ENCODE measurements around the gene RGS1. TPM values are rescaled to one million over a fixed set of nuclear protein-coding genes. Genes with fewer than 3 reads are reported as not detected.

RGS1 gene
- total RNA-seq, 2 donors from 2014 or later, result 43.0 to 57.3 TPM

- no peaks in the 10 kb centered on the region for H3K27me3 ChIP-seq (replicated peaks; ENCODE audit: insufficient read depth)
- intact Hi-C loops (cut with DNase I), result no loop called here
- TF ChIP-seq CTCF (IDR thresholded peaks at IDR 0.05) (no peak), POLR2A (IDR thresholded peaks at IDR 0.05) (no peak), POLR2AphosphoS5 (IDR thresholded peaks at IDR 0.05) (no peak)
These were observed 21.8 kb upstream of the RGS1 start for GRCh38 chr1:192553741-192554140.

GRCh38 chr1:192554904-192555303 lies 20.7 kb upstream of the RGS1 start:
- no peak for DNase-seq (ENCODE audit: low spot score)
- no peak for TF ChIP-seq POLR2AphosphoS5 (IDR thresholded peaks at IDR 0.05)
- TF ChIP-seq CTCF (IDR thresholded peaks at IDR 0.05), result no peak
- TF ChIP-seq POLR2A (IDR thresholded peaks at IDR 0.05), result no peak
- Histone ChIP-seq H3K4me3 (no peak overlapping the region), H3K27me3 (replicated peaks; ENCODE audit: insufficient read depth) (no peaks in the 10 kb centered on the region), H3K4me1 (replicated peaks) (no peaks in the 10 kb centered on the region), H3K27ac (no peak overlapping the region), H3K36me3 (no peaks in the 10 kb centered on the region), H3K9me3 (no peaks in the 10 kb centered on the region)
- 95% methylated on average over 4 of the region's 4 CpGs for whole genome bisulfite sequencing
- intact Hi-C loops (cut with DNase I), result no loop called here

More at GRCh38 chr1:192553741-192554140, 21.8 kb upstream of the RGS1 start:
- no peak overlapping the region for H3K27ac ChIP-seq
- no peaks in the 10 kb centered on the region for H3K4me1 ChIP-seq (replicated peaks)
- H3K36me3 ChIP-seq, result no peaks in the 10 kb centered on the region
- H3K9me3 ChIP-seq, result no peaks in the 10 kb centered on the region
- no peak overlapping the region for H3K4me3 ChIP-seq
- DNase-seq (ENCODE audit: low spot score), result no peak
- WGBS, result 91% methylated on average over 3 of the region's 3 CpGs

DNA sequence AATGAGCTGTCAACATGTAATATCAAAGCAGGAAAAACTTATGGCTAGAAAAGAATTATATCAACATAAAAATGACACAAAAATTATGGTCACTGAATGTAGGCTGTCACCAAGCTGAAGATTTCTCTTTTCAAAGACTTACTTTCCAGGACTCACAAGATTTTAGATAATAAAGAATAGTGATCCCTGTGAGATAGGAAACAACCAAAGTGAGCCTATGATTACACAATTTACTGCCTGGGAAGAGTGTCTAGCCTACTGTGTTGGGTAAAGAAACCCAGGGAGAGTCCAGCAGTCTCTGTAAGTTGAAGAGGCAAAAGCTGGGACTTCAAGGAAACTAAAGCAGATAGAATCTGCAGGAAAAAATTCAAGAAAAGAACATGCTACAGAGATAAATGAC lies 20.2 kb upstream of the RGS1 start:
- DNase-seq (ENCODE audit: low spot score), result no peak
- no peaks in the 10 kb centered on the region for H3K36me3 ChIP-seq
- no peak overlapping the region for H3K27ac ChIP-seq
- H3K4me3 ChIP-seq, result no peak overlapping the region
- no peaks in the 10 kb centered on the region for H3K4me1 ChIP-seq (replicated peaks)
- H3K27me3 ChIP-seq (replicated peaks; ENCODE audit: insufficient read depth), result no peaks in the 10 kb centered on the region
- no peak for TF ChIP-seq POLR2A (IDR thresholded peaks at IDR 0.05)
- no peak for TF ChIP-seq CTCF (IDR thresholded peaks at IDR 0.05)
- TF ChIP-seq POLR2AphosphoS5 (IDR thresholded peaks at IDR 0.05), result no peak
- intact Hi-C loops (cut with DNase I), result no loop called here
- H3K9me3 ChIP-seq, result no peaks in the 10 kb centered on the region

- no peak overlapping the region for H3K27ac ChIP-seq
These were observed 17.6 kb upstream of the RGS1 start for GRCh38 chr1:192557841-192558595.

More at GRCh38 chr1:192557841-192558595, 17.6 kb upstream of the RGS1 start:
- DNase-seq (ENCODE audit: low spot score), result no peak
- Histone ChIP-seq H3K4me1 (replicated peaks) (no peaks in the 10 kb centered on the region), H3K27me3 (replicated peaks; ENCODE audit: insufficient read depth) (no peaks in the 10 kb centered on the region), H3K36me3 (no peaks in the 10 kb centered on the region), H3K4me3 (no peak overlapping the region), H3K9me3 (no peaks in the 10 kb centered on the region)
- TF ChIP-seq CTCF (IDR thresholded peaks at IDR 0.05) (no peak), POLR2AphosphoS5 (IDR thresholded peaks at IDR 0.05) (no peak), POLR2A (IDR thresholded peaks at IDR 0.05) (no peak)
- 94% methylated on average over 4 of the region's 4 CpGs for WGBS
- intact Hi-C loops (cut with DNase I), result no loop called here
